SK-N-MC (cell line): ENCODE data around the gene SMIM20.

Experiments used
- EZH2 ChIP-seq: fragments of 200-600 bp; sonication (generic); IDR thresholded peaks from one replicate; pipeline ENCODE4 v1.6.1; 2017; ENCODE audit warnings: antibody characterized with exemption
- FOXP2 ChIP-seq: optimal IDR thresholded peaks from 2 replicates; pipeline ENCODE3; 2011; ENCODE audit warnings: mild to moderate bottlenecking, moderate library complexity; ENCODE audit not compliant: insufficient read depth; ENCODE audit errors: extremely low read length, control extremely low read depth
- POLR2AphosphoS5 ChIP-seq: IDR thresholded peaks from 2 replicates; pipeline ENCODE4 v1.6.1; 2012; ENCODE audit warnings: mild to moderate bottlenecking, low read depth, low read length, borderline replicate concordance

DNA sequence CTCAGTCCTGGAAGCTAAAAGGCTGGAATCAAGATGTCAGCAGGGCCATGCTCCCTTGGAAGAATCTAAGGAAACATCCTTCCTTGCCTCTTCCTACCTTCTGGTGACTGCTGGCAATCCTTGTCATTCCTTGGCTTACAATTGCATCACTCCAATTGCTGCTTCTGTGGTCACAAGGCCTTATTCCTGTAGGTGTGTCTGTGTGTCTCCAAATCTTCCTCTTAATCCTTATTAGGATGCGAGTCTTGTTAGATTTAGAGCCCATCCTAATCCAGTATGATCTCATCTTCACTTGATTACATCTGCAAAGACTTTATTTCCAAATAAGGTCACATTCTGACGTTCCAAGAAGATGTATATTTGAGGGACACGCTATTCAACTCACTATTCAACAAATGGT, 52.2 kb downstream of the SMIM20 start:
- TF ChIP-seq POLR2AphosphoS5, result no peak
- TF ChIP-seq EZH2, result no peak
- no peak for TF ChIP-seq FOXP2
